ENCODE results near the gene MRPS27.

GRCh38 chr5:72184408-72184807 lies 135.6 kb downstream of the MRPS27 start:
- TF ChIP-seq CTCF (IDR thresholded peaks at IDR 0.05; ENCODE audit: low read depth, low read length, missing input control) (no peak), SP1 (IDR thresholded peaks at IDR 0.05) (no peak), REST (IDR thresholded peaks at IDR 0.05) (no peak), HNF4A (conservative IDR thresholded peaks at IDR 0.05) (no peak), YY1 (IDR thresholded peaks at IDR 0.05) (no peak)

All from liver (tissue), 3 donors.